Islet precursor cell (in vitro differentiated cells): ENCODE data around the gene EMX1.
A peak's percentile ranks its signal among the peaks of the same experiment; 100 is the strongest.

Source experiments
- DNase-seq: peaks from one replicate; pipeline ENCODE4 v3.0.0-alpha.2; 2018

Gene EMX1

DNA sequence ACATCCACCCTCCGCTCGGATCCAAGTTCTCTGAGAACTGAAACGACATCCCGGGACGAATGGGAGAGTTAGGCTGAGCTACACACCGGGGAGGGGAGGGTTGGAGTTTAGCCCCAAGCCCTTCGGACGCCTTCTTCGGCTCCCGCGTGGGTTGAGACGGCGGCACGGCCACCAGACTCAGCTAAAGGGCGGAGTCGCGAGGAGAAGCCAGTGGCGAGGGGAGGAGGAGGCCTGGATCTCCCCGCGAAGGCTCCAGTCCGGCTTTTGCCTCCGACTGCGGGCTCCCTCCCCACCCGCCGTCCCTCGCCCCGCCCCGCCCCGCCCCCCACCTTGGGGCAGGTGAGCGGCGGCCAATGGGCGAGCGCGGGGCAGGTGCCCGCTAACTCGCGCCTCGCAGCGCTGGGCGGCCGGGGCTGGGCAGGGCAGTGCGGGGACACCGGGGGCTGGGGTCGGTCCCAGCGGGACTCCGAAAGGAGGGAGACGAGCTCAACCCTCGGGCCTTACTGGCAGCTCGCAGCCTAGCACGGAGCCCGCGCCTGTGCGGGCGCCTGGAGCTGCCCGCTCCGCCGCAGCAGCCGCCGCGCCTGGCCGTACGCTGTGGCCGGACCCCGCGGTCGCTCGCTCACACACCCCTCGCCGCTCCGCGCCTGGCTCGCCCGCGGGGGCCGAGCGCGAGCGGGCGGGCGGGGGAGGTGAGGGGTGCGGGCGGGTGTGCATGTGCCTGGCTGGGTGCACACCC lies at the start of gene EMX1:
Gene EMX1 (plus strand): TSS at position 382 of the 739 bp plus-strand sequence. CDS start 334 bp downstream, at position 716.
- DNase-seq: peak; percentile 92

DNA sequence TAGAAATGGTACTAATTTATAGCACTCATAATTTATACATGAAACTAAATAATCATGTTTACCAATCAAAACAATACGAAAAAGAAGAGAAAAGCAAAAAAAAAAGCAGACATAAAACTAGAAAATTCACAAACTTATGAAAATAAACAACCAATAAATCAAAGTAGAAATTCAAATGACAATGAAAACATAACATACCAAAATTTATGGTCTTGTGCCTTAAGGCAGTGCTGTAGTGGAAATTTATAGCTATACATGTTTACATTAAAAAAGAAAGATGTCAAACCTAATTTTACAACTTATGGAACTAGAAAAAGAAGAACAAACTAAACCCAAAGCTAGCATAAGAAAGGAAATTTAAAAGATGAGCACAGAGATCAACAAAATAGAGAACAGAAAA lies 46.3 kb upstream of the EMX1 start:
- DNase-seq: no peak

DNA sequence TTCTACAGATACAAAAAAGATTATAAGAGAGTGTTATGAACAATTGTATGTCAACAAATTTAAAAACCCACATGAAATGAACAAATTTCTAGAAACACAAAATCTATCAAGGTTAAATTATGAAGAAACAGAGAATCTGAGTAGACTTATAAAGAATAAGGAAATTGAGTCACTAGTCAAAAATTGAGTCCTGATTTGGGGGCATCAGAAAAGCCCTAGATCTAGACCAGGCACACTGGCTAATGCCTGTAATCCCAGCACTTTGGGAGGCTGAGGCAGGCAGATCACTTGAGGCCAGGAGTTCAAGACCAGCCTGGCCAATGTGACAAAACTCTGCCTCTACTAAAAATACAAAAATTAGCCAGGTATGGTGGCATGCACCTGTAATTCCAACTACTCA lies 45.4 kb upstream of the EMX1 start:
- no peak for DNase-seq

DNA sequence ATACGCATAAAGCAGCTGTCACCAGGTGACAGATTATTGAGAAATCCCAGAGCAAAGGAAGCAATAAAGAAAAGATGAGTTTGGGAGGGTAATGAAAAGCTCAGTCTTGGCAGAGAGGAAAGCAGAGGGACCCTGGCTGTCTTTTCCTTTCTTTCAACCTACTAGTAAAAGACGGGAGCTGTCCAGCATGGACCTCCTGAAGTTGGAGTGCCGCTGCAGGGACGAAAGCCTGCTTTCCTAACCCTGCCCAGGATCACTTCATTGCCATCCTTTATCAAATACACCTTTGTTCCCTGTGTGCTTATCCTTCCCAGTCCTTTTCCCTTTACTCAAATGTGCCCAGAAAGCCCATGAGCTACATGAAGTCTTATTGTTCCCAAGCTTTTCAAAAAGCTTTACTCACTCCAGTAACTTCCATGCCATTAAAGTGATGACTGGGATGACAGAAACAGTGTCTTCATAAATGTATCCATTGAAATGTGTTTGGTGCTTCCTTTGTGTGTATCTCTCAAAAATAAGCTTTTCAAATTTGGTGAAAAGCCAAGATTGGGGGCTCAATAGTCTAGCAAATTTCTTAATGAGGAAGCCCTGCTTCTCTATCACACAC lies 33.9 kb upstream of the EMX1 start:
- no peak for DNase-seq

DNA sequence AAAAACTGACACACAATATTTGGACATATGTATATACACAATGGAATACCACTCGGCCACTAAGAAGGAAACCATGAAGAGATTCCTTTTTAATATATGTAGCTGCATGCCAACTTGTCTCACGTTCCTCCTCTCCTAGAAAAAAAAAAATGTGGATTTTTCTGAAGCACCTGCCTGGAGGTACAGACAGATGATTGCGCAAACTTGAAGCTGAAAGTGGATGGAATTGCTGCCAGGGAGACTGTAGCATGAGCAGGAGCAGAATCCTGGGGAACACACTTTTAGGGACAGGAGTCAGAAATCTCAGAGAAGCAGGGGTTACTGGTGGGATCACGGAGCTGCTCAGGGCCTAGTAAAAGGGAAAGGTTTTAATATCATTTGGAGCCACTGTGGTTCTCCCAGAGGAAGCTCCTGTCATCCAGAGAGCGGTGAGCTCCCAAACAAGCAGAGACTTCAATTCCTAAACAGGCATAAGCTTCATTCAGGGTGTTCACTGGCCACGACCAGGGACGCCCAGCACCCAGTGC lies 30.8 kb upstream of the EMX1 start:
- no peak for DNase-seq

DNA sequence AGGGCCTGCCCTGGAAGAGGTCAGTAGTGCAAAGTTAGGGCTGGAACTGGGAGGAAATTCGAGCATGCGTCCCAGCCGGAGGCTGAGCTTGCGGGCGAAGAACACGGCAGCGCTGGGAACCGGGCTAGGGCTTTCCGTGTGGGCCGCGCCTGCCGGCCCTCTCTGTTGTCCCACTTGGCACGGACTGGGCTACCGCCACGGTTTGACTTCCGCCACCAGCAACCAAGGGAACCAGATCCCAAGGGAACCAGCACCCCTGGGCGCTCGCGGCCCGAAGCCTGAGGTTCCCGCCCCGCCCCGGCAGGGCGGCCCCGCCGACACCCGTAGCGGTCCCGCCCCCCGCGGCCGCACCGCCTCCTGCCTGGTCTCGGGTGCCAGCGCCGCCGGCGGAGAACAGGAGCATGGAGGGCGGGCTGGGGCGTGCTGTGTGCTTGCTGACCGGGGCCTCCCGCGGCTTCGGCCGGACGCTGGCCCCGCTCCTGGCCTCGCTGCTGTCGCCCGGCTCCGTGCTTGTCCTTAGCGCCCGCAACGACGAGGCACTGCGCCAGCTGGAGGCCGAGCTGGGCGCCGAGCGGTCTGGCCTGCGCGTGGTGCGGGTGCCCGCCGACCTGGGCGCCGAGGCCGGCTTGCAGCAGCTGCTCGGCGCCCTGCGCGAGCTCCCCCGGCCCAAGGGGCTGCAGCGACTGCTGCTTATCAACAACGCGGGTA lies 30.1 kb upstream of the EMX1 start, which contains the start of gene SPR:
Gene SPR (plus strand): TSS at position 377 of the 708 bp plus-strand sequence. CDS start 25 bp downstream, at position 402.
- peak; percentile 85 for DNase-seq

DNA sequence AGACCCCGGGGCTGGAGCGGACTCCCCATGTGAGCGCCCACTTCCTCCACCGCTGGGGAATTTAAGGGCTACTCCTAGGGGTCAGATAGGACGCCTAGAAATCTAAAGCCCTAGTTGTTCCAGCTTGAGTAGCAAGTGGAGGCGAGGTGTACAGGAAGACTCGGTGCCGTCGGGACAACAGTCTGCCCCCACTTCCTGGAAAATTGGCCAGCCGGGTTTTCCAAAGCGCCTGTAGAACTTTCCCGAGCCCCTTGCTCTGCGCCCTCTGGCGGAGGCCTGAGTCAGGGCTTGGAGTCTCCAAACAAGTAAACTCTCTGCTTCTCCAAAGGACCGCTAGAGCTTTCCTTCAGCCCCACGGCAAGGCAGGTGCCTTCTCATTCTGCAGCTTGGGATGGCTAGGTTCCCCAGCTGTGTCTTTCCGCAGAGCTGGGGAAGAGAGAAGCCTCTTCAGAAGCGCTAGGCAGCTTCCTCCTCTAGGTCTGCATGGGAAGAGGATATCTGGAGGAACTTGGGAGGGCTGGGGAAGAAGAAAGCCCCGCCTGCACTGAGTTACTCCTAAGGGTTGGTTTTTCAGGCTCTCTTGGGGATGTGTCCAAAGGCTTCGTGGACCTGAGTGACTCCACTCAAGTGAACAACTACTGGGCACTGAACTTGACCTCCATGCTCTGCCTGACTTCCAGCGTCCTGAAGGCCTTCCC lies 29.4 kb upstream of the EMX1 start:
- peak; percentile 96 for DNase-seq

DNA sequence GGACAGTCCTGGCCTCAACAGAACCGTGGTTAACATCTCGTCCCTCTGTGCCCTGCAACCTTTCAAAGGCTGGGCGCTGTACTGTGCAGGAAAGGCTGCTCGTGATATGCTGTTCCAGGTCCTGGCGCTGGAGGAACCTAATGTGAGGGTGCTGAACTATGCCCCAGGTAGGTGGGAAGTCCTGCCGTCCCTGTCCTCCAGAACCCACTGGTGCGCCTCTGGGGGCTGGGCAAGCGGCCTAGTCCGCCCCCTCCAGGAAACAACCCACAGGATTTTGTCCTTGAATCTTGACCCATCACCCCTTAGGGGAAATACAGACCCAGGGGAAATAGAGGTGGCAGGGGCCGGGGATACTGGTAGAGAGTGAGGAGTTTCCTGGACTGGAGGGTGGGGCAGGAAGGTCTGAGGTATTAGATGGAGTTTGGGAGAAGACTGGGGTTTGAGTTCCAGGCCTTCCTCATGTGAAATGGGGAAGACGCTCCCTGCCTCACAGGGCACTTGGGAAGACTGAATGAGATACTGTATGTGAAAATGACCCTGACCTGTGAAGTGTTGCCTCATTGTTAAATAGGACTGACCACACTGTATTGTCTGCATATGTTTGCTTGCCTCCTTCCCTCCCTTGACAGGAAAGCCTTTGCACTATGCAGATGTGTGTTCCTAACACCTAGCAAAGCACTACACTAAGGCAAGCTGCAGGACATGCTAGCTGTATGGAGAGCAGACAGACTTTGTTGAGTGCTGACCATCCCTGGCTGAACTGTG lies 28.7 kb upstream of the EMX1 start:
- no peak for DNase-seq

DNA sequence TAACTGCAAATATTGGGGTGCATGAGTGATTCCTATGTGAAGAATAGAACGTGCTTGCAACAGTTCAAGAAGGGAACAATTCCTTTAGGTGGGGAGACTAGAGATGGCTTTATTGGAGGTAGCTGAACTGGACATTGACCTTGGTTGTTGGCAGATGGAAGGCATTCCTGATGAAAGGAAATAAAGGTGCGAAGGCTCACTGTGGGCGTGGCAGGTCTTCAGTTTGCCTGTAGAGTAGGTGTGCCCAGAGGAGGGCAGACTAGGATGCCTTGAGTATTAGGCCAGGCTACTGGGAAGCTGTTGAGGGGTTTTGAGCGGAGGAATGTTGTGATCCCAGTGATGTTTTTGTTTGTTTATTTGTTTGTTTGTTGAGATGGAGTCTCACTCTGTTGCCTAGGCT lies 27.3 kb upstream of the EMX1 start:
- no peak for DNase-seq

DNA sequence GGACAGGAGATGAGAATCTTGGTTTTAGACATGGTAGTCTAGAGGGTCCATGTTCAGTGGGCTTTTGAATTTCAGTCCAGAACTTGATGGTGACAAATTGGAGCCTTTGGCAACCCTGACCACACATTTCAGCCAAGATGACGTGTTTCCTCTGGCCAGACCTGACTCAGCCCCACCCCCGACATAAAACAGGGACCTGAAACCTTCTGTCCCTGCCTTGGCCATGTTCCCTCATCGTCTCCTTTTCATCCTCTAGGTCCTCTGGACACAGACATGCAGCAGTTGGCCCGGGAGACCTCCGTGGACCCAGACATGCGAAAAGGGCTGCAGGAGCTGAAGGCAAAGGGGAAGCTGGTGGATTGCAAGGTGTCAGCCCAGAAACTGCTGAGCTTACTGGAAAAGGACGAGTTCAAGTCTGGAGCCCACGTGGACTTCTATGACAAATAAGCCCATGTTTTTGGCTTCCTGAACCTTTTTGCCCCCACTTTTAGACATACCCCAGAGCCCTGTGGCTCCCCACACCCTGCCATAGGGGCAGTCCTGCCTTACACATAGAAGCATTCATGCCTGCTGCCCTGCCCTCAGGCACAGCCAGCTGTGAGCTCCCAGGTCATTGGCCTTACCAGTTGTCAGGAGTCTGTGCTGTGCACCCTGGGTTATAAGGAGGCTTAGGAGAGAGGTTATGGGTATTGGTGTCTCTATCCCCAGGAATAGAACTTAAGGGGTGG lies 26.1 kb upstream of the EMX1 start:
- DNase-seq: no peak

DNA sequence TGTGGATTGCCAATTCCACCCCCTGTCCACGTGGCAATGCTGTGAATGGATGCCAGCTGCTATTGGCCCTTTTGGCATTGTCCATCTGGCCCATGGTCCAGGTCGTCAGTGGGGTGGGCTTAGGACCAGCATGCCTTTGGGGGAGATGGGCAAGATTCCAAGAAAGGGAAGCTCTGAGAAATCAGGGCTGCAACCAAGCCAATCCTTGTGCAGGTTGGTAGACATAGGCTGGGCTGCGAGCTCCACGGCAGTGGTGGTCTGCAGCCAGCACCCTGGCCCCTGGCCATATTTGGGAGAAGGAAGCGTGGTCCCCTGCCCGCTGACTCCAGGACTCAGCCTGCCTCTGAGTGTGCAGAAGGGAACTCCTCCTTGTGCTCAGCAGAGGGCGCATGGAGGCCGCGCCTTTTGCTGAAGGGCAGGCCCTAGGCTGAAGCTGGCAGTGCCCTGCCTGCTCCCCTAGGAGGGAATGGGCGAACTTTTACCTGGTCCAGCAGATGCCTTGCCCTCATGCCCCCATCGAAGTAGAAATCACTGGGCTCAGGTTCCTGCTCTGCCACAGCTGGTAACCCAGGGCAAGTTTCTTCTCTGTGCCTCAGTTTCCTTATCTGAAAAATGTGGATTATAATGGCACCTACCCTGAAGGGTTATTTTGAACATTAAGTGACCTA lies 24.7 kb upstream of the EMX1 start:
- peak; percentile 78 for DNase-seq

DNA sequence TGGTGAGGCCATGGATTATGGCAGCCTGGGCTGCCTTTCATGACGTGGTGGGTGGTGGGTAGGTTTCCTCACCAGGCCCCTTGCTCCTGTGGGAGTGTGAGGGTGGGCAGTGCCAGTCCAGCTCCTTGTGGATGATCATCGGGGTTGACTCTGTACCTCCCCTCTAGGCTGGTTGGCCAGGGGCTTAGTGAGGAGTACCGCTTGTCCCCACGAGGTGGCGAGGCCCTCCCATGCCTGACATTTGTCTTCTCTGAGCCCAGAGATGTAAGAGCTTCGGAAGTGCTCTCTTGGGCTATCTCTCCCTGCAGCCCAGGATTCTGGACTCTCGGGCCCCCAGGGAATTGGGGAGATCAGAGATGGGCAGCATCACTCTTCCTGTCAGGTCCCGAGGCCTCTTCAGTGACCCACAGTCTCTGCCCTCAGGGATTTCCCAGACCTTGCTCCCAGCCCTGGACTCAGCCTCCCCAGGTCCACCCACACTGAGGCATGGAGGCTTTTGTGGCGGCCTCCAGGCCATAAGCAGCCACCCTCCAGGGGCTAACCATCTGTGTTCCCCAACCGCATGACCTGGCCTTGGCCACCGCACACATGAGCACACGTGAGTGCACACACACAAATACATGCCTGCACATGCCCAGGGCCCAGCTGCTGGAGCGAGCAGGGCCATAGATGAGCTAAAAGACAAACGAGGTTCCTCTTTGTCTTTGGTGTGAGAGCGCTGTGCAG lies 23.6 kb upstream of the EMX1 start:
- peak; percentile 88 for DNase-seq

DNA sequence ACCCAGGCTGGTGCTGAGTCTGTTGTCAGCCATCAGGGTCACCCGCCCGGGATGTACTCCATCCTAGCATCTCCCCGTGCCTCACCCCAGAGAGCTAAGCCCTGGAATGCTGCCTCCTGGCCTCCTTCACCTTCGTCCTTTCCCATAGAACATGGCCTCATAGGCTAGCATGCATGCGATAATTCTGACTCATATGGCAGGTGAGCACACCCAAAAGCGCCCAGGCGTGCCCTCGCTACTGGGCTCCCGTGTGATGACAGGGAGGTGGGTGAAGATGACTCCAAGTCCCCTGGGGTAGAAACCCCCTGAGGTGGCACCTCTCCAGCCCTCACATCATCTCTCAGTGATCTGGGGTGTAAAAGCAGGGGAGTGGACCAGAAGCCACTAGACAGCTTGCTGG lies 22.8 kb upstream of the EMX1 start:
- DNase-seq: no peak

DNA sequence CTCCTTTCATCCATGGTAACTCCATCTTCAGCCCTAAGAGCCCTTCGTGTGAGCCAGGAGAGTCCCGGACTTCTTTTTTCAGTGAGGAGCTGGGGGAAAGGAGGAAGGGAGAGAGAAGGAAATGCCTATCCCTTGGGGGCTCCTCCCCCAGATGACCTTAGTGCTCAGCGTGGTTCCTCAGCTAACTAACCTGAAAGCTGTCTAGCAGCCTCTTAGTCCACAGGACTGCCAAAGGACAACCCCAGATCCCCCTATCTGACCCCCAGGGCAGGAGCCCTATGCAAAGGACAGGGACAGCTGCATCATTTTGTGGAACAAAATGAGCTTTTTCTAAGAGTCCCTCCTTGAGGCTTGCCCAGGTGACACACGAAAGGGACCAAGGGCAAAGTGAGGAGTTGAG lies 22.2 kb upstream of the EMX1 start:
- no peak for DNase-seq

DNA sequence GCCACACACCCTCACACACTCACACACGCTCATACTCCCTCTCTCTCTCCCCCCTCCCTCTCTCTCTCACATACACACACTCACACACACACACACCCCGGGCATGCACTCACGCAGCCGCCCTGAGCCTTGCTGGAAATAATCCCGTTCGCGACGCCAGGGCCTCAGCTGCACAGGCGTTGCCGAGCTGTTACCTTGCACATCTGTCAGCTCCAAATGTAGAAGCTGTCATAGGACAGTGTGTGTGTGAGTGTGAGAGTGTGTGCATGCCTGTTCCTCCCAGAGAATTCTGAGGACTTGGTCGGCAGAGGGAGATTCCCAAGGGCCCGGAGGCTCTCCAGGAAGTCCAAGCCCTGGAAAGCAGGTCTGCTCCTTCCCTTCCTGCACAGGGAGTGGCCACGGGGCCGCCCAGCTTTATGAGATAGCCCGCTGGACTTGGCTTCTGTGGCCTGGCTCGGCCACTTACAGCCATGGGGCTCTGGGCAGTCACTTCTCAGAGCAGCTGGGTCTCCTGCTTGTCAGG lies 21.5 kb upstream of the EMX1 start:
- DNase-seq: no peak

DNA sequence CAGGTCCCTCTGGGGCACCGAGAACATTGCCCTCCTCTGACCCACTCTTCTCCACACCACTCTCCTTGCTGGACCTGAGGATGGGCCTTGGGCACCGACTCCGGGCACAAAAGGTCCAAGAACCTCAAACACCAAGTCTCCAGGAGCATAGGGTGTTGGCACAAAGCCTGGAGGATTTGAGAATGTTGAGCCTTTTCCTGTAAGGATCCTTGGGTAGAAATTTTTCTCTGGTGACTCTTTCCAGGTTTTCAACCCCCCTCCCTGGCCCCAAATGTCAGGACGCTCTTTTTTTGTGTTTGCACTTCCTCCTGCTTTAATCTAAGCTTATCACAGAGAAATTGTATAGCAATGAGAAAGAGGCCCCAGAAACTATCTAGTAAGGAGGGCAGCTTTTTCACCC lies 20.9 kb upstream of the EMX1 start:
- DNase-seq: no peak

DNA sequence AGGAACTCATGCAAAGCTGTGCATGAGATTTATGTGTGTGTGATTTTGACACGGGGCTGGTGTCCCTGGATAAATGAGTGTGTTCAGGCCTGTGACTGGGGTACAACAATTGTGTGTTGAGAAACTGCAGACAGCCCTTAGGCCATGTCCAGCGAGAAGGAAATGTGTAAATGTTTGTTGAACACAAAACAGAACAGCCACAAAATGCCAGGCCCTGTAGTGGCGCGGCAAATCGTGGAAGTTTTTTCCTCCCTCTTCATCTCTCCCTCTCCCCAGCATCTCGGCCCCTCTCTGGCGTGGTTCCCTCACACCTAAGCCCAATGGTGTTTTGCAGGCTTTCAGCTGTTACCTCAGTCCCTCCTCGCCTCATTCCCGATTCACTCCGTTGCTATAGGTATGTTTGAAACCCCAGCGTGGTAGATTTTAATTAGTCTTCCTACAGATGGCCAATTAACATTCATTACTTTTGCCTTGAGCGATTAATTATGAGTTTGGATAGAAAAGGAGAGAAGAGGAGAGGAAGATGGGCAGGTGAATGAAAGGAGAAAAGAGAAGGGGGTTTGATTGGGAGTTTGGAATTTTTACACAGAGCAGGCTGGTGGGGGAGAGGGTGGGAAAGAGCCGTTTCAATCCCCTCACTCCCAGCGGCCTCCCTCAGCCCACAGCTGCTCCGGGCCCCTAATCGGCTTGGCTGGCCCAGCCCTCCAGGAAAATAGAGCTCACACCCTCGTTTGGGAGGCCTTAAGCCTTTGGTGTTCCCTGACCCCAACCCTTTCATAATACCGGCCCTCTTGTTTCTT lies 19.3 kb upstream of the EMX1 start:
- DNase-seq: no peak

DNA sequence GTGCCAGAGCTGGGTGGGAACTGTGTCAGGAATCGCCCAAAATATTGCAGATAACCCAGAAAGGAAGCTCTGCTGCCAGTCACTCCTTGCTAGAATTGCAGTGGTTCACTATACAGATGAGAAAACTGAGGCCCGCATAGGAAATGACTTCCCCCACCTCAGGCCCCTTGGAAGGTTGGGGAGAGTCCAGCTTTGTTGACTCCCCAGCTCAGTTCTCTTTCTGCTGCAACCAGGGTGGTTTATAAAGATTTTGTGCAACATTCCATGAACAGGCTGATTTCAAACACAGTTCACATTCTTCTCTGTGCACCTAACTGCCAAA lies 18.8 kb upstream of the EMX1 start:
- DNase-seq: no peak

DNA sequence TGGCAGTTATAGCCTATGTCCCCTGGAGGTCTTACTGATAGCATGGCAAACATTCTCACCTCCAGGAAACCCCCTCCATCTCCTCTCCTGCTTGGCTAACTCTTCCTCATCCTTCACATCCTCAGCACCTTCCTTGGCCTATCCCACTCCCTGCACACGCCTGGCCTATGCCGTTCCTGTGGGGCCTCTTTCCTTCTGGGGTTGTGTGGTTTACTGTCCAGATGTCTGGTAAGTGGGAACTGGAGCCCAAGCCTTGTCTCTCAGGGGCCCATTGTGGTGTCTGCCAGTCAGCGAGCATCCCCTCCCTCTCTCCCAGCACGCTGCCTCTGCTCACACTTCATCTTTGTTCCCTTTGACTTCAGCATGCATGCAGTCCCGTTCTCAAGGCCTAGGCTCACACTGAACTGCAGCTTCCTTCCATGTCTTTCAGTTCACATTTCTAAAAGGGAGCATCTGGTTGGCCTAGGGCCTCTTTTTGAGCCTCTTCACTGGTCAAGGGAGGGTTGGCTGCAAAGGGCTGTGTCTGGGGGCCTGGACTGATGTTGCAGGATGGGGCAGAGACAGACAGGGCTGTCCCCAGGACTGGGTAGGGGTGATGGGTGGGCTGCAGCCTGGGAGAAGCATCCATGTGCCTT lies 17.0 kb upstream of the EMX1 start:
- no peak for DNase-seq
